Articular chondrocyte of knee joint (primary cell): Measurements from ENCODE around the gene ANP32D. TPM values are rescaled to one million over a fixed set of nuclear protein-coding genes. Genes with fewer than 3 reads are reported as not detected.

Experiments
- total RNA-seq: library from RNA; depleted of rRNA; stranded (reverse); fragments of >200 nt; gene quantifications from 2 replicates; pipeline ENCODE4 v1.2.3, GENCODE V29; 2012

Gene ANP32D
- not detected in 2 replicates for total RNA-seq

GRCh38 chr12:48472259-48472658 lies at the start of gene ANP32D:
ANP32D (plus strand) TSS chr12:48472559; CDS start chr12:48472665, 106 bp downstream.

GRCh38 chr12:48482198-48482597 lies 9.8 kb downstream of the ANP32D start, which contains the start of gene C12orf54:
C12orf54 (plus strand) TSS chr12:48482498; CDS start chr12:48483297, 799 bp downstream.

Other genes with a start within 250 kb of the ANP32D start
- 10.6 and 14.3 TPM in 2 replicates for gene ZNF641, start 121.6 kb upstream of the ANP32D start, total RNA-seq
- gene C12orf54, start 9.9 kb downstream of the ANP32D start, total RNA-seq: 0.22 TPM in 1 of 2 replicates, not detected in the other
- not detected in 2 replicates for gene OR8S1, start 53.1 kb downstream of the ANP32D start, total RNA-seq
- gene LALBA, start 97.5 kb downstream of the ANP32D start, total RNA-seq: not detected in 2 replicates
- 42.2 and 56.4 TPM in 2 replicates for gene KANSL2, start 209.7 kb downstream of the ANP32D start, total RNA-seq
- gene CCNT1, start 244.1 kb downstream of the ANP32D start, total RNA-seq: 32.0 and 41.2 TPM in 2 replicates